HEK293 (cell line): ENCODE measurements around the gene RIN3.

Source experiments
- CTCF ChIA-PET: fragments of 350-600 bp; formaldehyde crosslinking; extraction: SDS; loops from one replicate; lab custom pipeline; 2021; ENCODE audit warnings: antibody characterized with exemption; lab: Yijun Ruan, JAX
- POLR2A ChIA-PET: fragments of 300-600 bp; formaldehyde crosslinking; extraction: SDS; loops from one replicate; lab custom pipeline; 2020; ENCODE audit warnings: antibody characterized with exemption, inconsistent platforms; lab: Yijun Ruan, JAX
- H3K27ac ChIP-seq: fragments of 200-500 bp; sonication (Bioruptor generic); 2 replicates; pipeline ENCODE4 v1.5.1; 2014; ENCODE audit warnings: low read depth, low read length, control low read depth, inconsistent platforms; ENCODE audit errors: extremely low read depth
- H3K36me3 ChIP-seq, 2 experiments: fragments of 200-500 bp in 1 of 2; sonication (Bioruptor generic) in 1 of 2; 1 replicate in 1 of 2; 2 replicates in 1 of 2; pipeline ENCODE4 v1.5.1; 2014 to 2017; ENCODE audit warnings: inconsistent platforms in 2 of 2, low read length in 2 of 2; ENCODE audit not compliant: control insufficient read depth in 2 of 2, insufficient read depth in 1 of 2
- H3K4me1 ChIP-seq: fragments of 200-500 bp; sonication (Bioruptor generic); 2 replicates; pipeline ENCODE4 v1.5.1; 2014; ENCODE audit warnings: mild to moderate bottlenecking, low read length, inconsistent platforms; ENCODE audit not compliant: control insufficient read depth, insufficient read depth
- H3K4me3 ChIP-seq: 2 replicates; pipeline ENCODE4 v1.5.1; 2011; ENCODE audit warnings: low read depth, mild to moderate bottlenecking, control low read depth, low read length, moderate library complexity
- H3K9me3 ChIP-seq: fragments of 200-500 bp; sonication (Bioruptor generic); 2 replicates; pipeline ENCODE4 v1.5.1; 2014; ENCODE audit warnings: low read depth, low read length, inconsistent platforms; ENCODE audit not compliant: control insufficient read depth, insufficient read depth
- HOXA7 ChIP-seq: sonication (generic); formaldehyde crosslinking; IDR thresholded peaks from 2 replicates; pipeline ENCODE4 v1.8.1; 2022; ENCODE audit warnings: missing genetic modification reagents, borderline replicate concordance
- KLF7 ChIP-seq: fragments of 450-650 bp; formaldehyde crosslinking; IDR thresholded peaks from 2 replicates; pipeline ENCODE4 v1.5.1; 2016; ENCODE audit warnings: missing biosample characterization, missing genetic modification characterization, borderline replicate concordance
- OVOL3 ChIP-seq: fragments of 450-650 bp; formaldehyde crosslinking; IDR thresholded peaks from 2 replicates; pipeline ENCODE4 v1.5.1; 2016; ENCODE audit warnings: missing biosample characterization, missing genetic modification characterization
- PRDM1 ChIP-seq: fragments of 450-650 bp; formaldehyde crosslinking; IDR thresholded peaks from 2 replicates; pipeline ENCODE4; 2016; ENCODE audit warnings: missing biosample characterization, missing genetic modification characterization
- SCRT1 ChIP-seq: fragments of 450-650 bp; formaldehyde crosslinking; IDR thresholded peaks from 2 replicates; pipeline ENCODE4 v1.5.1; 2016; ENCODE audit warnings: missing biosample characterization, missing genetic modification characterization, borderline replicate concordance
- SP3 ChIP-seq: fragments of 450-650 bp; formaldehyde crosslinking; IDR thresholded peaks from 2 replicates; pipeline ENCODE4 v1.5.1; 2016; ENCODE audit warnings: missing biosample characterization, missing genetic modification characterization
- ZBTB17 ChIP-seq: fragments of 450-650 bp; formaldehyde crosslinking; IDR thresholded peaks from 2 replicates; pipeline ENCODE4 v1.5.1; 2016; ENCODE audit warnings: missing biosample characterization, missing genetic modification characterization
- ZFP69B ChIP-seq: fragments of 450-650 bp; formaldehyde crosslinking; IDR thresholded peaks from 2 replicates; pipeline ENCODE4 v1.5.1; 2016; ENCODE audit warnings: missing biosample characterization, missing genetic modification characterization
- ZNF133 ChIP-seq: fragments of 450-650 bp; formaldehyde crosslinking; IDR thresholded peaks from 2 replicates; pipeline ENCODE4 v1.5.1; 2016; ENCODE audit warnings: missing biosample characterization, missing genetic modification characterization
- ZNF16 ChIP-seq: fragments of 450-650 bp; formaldehyde crosslinking; IDR thresholded peaks from 2 replicates; pipeline ENCODE4 v1.5.1; 2016; ENCODE audit warnings: low read depth, missing biosample characterization, missing genetic modification characterization
- ZNF169 ChIP-seq: fragments of 450-650 bp; formaldehyde crosslinking; IDR thresholded peaks from 2 replicates; pipeline ENCODE4 v1.5.1; 2016; ENCODE audit warnings: missing biosample characterization, missing genetic modification characterization
- ZNF202 ChIP-seq: fragments of 450-650 bp; formaldehyde crosslinking; IDR thresholded peaks from 2 replicates; pipeline ENCODE4 v1.5.1; 2016; ENCODE audit warnings: missing biosample characterization, missing genetic modification characterization, borderline replicate concordance
- ZNF221 ChIP-seq: fragments of 450-650 bp; formaldehyde crosslinking; IDR thresholded peaks from 2 replicates; pipeline ENCODE4 v1.5.1; 2017; ENCODE audit warnings: missing biosample characterization, missing genetic modification characterization, borderline replicate concordance
- ZNF223 ChIP-seq: fragments of 450-650 bp; formaldehyde crosslinking; IDR thresholded peaks from 2 replicates; pipeline ENCODE4 v1.5.1; 2016; ENCODE audit warnings: missing biosample characterization, missing genetic modification characterization
- ZNF266 ChIP-seq: fragments of 450-650 bp; formaldehyde crosslinking; IDR thresholded peaks from 2 replicates; pipeline ENCODE4 v1.5.1; 2016; ENCODE audit warnings: missing biosample characterization, missing genetic modification characterization, low read depth
- ZNF274 ChIP-seq, 2 experiments: fragments of 200-500 bp in 1 of 2; fragments of 450-650 bp in 1 of 2; sonication (Bioruptor generic) in 1 of 2; formaldehyde crosslinking in 1 of 2; IDR thresholded peaks; 2 replicates each; pipeline versions ENCODE4 v1.5.1 to v1.6.1; 2014 to 2016; ENCODE audit warnings: borderline replicate concordance in 1 of 2, inconsistent platforms in 1 of 2, low read length in 1 of 2, missing biosample characterization in 1 of 2, missing genetic modification characterization in 1 of 2
- ZNF324 ChIP-seq: fragments of 450-650 bp; formaldehyde crosslinking; IDR thresholded peaks from 2 replicates; pipeline ENCODE4 v1.5.1; 2016; ENCODE audit warnings: missing biosample characterization, missing genetic modification characterization
- ZNF404 ChIP-seq: fragments of 450-650 bp; formaldehyde crosslinking; IDR thresholded peaks from 2 replicates; pipeline ENCODE4 v1.5.1; 2017; ENCODE audit warnings: missing biosample characterization, missing genetic modification characterization
- ZNF548 ChIP-seq: fragments of 450-650 bp; formaldehyde crosslinking; IDR thresholded peaks from 2 replicates; pipeline ENCODE4 v1.5.1; 2016; ENCODE audit warnings: missing biosample characterization, missing genetic modification characterization
- ZNF561 ChIP-seq: fragments of 450-650 bp; IDR thresholded peaks from 2 replicates; pipeline ENCODE4 v1.5.1; 2018; ENCODE audit warnings: missing biosample characterization, missing genetic modification characterization, borderline replicate concordance
- ZNF610 ChIP-seq: fragments of 450-650 bp; formaldehyde crosslinking; IDR thresholded peaks from 2 replicates; pipeline ENCODE4 v1.5.1; 2016; ENCODE audit warnings: missing biosample characterization, missing genetic modification characterization, borderline replicate concordance
- ZNF623 ChIP-seq: fragments of 450-650 bp; formaldehyde crosslinking; IDR thresholded peaks from 2 replicates; pipeline ENCODE4 v1.5.1; 2016; ENCODE audit warnings: missing biosample characterization, missing genetic modification characterization
- ZNF664 ChIP-seq: fragments of 450-650 bp; formaldehyde crosslinking; IDR thresholded peaks from 2 replicates; pipeline ENCODE4 v1.5.1; 2016; ENCODE audit warnings: missing biosample characterization, missing genetic modification characterization
- ZNF76 ChIP-seq: fragments of 450-650 bp; formaldehyde crosslinking; IDR thresholded peaks from 2 replicates; pipeline ENCODE4; 2016; ENCODE audit warnings: low read depth, missing biosample characterization, missing genetic modification characterization, borderline replicate concordance
- ZNF792 ChIP-seq: fragments of 450-650 bp; formaldehyde crosslinking; IDR thresholded peaks from 2 replicates; pipeline ENCODE4 v1.5.1; 2016; ENCODE audit warnings: missing biosample characterization, missing genetic modification characterization
- TF ChIP-seq, protein P1 (sequence below): fragments of 450-650 bp; formaldehyde crosslinking; IDR thresholded peaks from 2 replicates; pipeline ENCODE4 v1.5.1; 2016; ENCODE audit warnings: missing biosample characterization, missing genetic modification characterization
- TF ChIP-seq, protein P2 (sequence below): fragments of 450-650 bp; formaldehyde crosslinking; IDR thresholded peaks from 2 replicates; pipeline ENCODE4 v1.5.1; 2016; ENCODE audit warnings: missing biosample characterization, missing genetic modification characterization
- TF ChIP-seq, protein P3 (sequence below): fragments of 450-650 bp; formaldehyde crosslinking; IDR thresholded peaks from 2 replicates; pipeline ENCODE4 v1.5.1; 2016; ENCODE audit warnings: missing biosample characterization, missing genetic modification characterization
- TF ChIP-seq, protein P4 (sequence below): fragments of 450-650 bp; formaldehyde crosslinking; IDR thresholded peaks from 2 replicates; pipeline ENCODE4 v1.5.1; 2016; ENCODE audit warnings: missing biosample characterization, missing genetic modification characterization

Gene RIN3

DNA sequence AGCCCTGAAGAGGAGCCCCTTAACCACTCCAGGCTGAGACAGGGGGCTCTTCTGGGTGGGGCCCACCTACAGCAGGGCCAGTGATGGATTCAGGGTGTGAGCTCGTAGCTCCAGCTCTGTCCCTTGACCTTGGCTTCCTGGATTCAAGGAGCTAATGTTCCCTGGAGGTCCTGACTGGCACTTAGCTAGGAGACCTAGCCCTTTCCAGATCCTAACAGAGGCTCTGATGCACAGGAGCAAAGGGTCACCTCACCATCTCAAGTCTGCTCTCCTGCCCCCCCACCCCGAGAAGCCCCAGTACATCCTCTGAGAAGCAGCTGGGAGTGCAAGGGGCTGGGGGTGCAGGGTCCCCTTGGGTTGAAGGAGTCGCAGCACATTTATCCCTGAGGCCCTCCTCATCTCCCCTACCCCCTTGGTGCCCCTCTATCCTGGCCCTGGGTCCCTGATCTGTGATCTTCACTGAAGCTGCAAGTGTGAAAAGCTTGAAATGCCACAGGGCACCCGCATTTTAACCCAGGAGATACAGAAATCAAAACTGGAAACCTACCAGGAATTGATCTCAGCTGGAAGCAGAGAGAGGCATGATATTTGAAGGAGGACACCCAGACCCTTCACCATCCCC is 2.9 kb downstream of the RIN3 start:
- Histone ChIP-seq H3K9me3 (no peaks in the 10 kb centered on the region), H3K36me3 (no peaks in the 10 kb centered on the region), H3K4me1 (peaks cover 2% of the 10 kb centered on the region), H3K4me3 (no peak overlapping the region), H3K27ac (no peak overlapping the region)
- ChIA-PET CTCF (no interaction called here), POLR2A (interaction anchor here (0.6 kb wide), 1 partner anchor 9 kb away, joined by 3 read pairs; no protein-coding TSS in a partner anchor)
- TF ChIP-seq, protein P1, sequence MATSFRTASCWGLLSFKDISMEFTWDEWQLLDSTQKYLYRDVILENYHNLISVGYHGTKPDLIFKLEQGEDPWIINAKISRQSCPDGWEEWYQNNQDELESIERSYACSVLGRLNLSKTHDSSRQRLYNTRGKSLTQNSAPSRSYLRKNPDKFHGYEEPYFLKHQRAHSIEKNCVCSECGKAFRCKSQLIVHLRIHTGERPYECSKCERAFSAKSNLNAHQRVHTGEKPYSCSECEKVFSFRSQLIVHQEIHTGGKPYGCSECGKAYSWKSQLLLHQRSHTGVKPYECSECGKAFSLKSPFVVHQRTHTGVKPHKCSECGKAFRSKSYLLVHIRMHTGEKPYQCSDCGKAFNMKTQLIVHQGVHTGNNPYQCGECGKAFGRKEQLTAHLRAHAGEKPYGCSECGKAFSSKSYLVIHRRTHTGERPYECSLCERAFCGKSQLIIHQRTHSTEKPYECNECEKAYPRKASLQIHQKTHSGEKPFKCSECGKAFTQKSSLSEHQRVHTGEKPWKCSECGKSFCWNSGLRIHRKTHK (tag by site-specific recombination) = no peak
- TF ChIP-seq ZNF266 (tag by site-specific recombination) = no peak
- TF ChIP-seq ZNF221 (tag by site-specific recombination) = no peak
- no peak for TF ChIP-seq ZNF133 (tag by site-specific recombination)
- no peak for TF ChIP-seq ZNF76 (tag by site-specific recombination)
- no peak for TF ChIP-seq ZNF792 (tag by site-specific recombination)
- TF ChIP-seq ZFP69B (tag by site-specific recombination) = peak; percentile 79; the same call in 1 of the 2 replicates
- TF ChIP-seq, protein P2, sequence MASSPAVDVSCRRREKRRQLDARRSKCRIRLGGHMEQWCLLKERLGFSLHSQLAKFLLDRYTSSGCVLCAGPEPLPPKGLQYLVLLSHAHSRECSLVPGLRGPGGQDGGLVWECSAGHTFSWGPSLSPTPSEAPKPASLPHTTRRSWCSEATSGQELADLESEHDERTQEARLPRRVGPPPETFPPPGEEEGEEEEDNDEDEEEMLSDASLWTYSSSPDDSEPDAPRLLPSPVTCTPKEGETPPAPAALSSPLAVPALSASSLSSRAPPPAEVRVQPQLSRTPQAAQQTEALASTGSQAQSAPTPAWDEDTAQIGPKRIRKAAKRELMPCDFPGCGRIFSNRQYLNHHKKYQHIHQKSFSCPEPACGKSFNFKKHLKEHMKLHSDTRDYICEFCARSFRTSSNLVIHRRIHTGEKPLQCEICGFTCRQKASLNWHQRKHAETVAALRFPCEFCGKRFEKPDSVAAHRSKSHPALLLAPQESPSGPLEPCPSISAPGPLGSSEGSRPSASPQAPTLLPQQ (tag by site-specific recombination) = peak; percentile 87

DNA sequence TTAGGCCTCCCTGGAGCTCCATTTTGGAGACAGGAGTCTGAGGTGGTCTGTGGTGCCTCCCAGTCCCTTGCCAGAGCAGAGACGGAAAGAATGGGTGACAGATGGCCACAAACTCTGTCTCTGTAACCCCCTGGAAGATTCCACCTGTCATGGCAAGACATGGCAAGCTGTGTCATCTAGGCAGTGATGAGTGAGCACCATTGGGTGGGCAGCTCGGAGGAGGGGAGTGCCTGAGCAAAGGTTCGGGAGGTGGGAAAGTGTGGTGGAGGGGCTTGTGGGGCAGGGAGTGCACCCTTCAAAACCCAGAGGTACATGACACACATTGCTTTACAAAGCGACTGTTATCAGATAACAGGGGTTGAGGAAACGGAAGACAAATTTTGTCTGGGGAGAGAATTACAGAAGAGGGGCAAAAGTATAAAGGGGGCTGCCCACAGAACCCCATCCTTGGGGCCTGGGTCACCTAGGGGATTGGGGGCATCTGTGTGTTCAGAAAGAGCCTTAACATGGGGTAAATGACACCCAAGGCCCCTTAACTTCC is 3.5 kb downstream of the RIN3 start:
- no peak overlapping the region for H3K4me3 ChIP-seq
- POLR2A ChIA-PET = interaction anchor here (0.6 kb wide), 1 partner anchor 10 kb away, joined by 3 read pairs; no protein-coding TSS in a partner anchor
- CTCF ChIA-PET = no interaction called here

DNA sequence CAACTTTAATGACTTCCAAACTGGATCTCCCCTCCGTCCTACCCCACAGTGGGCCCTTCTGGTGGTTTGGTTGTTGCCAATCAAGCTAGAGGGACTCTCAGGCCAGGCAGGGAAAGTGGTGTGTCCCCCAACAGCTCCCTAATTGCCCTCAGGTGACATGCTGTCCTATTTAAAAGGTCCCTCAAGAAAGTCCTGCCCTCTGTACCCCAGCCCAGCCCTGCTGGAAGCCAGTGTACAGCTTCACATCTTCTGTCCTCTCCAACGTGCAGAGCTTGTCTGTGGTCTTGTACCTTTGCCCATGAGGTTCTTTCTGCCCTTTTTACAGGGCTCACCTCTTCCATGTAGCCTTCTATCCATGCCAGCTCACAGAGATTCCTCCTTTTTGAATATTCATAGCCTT is 4.2 kb downstream of the RIN3 start:
- no peaks in the 10 kb centered on the region for H3K36me3 ChIP-seq
- H3K27ac ChIP-seq = no peak overlapping the region
- TF ChIP-seq, protein P3, sequence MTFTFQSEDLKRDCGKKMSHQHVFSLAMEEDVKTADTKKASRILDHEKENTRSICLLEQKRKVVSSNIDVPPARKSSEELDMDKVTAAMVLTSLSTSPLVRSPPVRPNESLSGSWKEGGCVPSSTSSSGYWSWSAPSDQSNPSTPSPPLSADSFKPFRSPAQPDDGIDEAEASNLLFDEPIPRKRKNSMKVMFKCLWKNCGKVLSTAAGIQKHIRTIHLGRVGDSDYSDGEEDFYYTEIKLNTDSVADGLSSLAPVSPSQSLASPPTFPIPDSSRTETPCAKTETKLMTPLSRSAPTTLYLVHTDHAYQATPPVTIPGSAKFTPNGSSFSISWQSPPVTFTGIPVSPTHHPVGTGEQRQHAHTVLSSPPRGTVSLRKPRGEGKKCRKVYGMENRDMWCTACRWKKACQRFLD = no peak
- TF ChIP-seq, protein P4, sequence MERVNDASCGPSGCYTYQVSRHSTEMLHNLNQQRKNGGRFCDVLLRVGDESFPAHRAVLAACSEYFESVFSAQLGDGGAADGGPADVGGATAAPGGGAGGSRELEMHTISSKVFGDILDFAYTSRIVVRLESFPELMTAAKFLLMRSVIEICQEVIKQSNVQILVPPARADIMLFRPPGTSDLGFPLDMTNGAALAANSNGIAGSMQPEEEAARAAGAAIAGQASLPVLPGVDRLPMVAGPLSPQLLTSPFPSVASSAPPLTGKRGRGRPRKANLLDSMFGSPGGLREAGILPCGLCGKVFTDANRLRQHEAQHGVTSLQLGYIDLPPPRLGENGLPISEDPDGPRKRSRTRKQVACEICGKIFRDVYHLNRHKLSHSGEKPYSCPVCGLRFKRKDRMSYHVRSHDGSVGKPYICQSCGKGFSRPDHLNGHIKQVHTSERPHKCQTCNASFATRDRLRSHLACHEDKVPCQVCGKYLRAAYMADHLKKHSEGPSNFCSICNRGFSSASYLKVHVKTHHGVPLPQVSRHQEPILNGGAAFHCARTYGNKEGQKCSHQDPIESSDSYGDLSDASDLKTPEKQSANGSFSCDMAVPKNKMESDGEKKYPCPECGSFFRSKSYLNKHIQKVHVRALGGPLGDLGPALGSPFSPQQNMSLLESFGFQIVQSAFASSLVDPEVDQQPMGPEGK (tag by site-specific recombination) = no peak
- no peak for TF ChIP-seq ZNF169 (tag by site-specific recombination)
- TF ChIP-seq ZNF548 (tag by site-specific recombination) = no peak
- no peak for TF ChIP-seq ZNF561 (tag by site-specific recombination)
- no peak for TF ChIP-seq SCRT1 (tag by site-specific recombination)
- TF ChIP-seq SP3 (tag by site-specific recombination) = no peak
- no peak for TF ChIP-seq PRDM1 (tag by site-specific recombination)
- CTCF ChIA-PET = no interaction called here
- H3K4me1 ChIP-seq = no peaks in the 10 kb centered on the region
- no peak overlapping the region for H3K4me3 ChIP-seq
- POLR2A ChIA-PET = no interaction called here
- H3K9me3 ChIP-seq = no peaks in the 10 kb centered on the region

More for the DNA sequence above, 3.5 kb downstream of the RIN3 start:
- no peak for TF ChIP-seq ZNF223 (tag by site-specific recombination)
- TF ChIP-seq ZNF664 (tag by site-specific recombination) = no peak
- no peak for TF ChIP-seq ZNF623 (tag by site-specific recombination)
- TF ChIP-seq ZNF324 = no peak
- no peak for TF ChIP-seq ZNF274 (IDR thresholded peaks at IDR 0.05; ENCODE audit: low read length)
- no peak for TF ChIP-seq ZNF274 (tag by site-specific recombination; IDR thresholded peaks at IDR 0.05; ENCODE audit: borderline replicate concordance)
- no peak for TF ChIP-seq ZFP69B (tag by site-specific recombination)
- TF ChIP-seq ZNF404 = no peak
- no peak for TF ChIP-seq ZNF792 (tag by site-specific recombination)
- no peak for TF ChIP-seq ZBTB17 (tag by site-specific recombination)
- no peak for TF ChIP-seq HOXA7 (CRISPR knock-in tag)
- no peak for TF ChIP-seq OVOL3 (tag by site-specific recombination)
- TF ChIP-seq KLF7 (tag by site-specific recombination) = no peak
- TF ChIP-seq ZNF610 = no peak
- TF ChIP-seq ZNF16 (tag by site-specific recombination) = no peak
- no peak for TF ChIP-seq ZNF202 (tag by site-specific recombination)
- Histone ChIP-seq H3K36me3 (no peaks in the 10 kb centered on the region), H3K27ac (no peak overlapping the region), H3K4me1 (no peaks in the 10 kb centered on the region), H3K9me3 (no peaks in the 10 kb centered on the region)
